Superior temporal gyrus (tissue), 1 donor: ENCODE measurements around the gene NEK9.

Experiments used
- DNase-seq: peaks from one replicate; pipeline ENCODE4 v3.0.0-alpha.2; 2016; ENCODE audit errors: extremely low spot score

Gene NEK9

DNA sequence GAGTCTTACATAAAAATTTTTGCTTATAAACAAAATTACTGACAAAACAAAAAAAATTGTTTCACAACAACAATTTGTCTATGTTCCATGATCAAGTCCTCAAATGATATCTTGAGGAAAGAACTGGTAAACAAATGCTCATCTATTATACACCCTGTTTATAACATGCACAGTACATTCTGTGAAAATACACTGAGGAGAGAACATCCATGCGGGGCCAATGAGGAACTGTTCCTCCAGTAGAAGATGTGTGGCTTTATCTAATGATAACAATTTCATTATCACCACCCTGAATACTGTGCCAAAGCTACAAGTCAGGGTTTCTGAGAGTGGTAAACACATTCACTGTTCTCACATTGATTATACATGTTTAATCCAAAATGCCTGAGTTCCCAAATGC is 86.3 kb downstream of the NEK9 start:
- DNase-seq = no peak

- DNase-seq = no peak
Measured at GRCh38 chr14:75032939-75033338, 93.9 kb downstream of the NEK9 start.

DNA sequence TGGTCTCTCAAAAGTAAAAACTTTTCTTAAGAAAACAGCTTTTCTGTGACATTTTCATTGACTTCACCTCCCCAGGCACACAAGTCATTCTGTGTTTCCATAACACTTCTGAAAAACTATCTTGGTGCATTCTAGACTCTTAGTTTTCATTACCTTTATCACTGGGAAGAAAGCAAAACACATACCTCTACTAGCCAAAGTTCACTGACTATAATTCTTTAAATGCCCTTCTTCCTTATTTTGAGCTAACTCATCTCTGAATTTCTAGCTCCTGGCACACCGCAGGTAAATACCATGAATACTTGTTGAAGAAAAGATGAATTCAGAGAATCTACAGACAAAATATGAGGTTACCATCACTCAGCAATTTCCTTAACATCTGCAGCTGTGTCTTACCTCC is 96.7 kb downstream of the NEK9 start:
- DNase-seq = no peak
